HG03097 (cell line): ENCODE measurements around the gene DLL1.
A peak's percentile ranks its signal among the peaks of the same experiment; 100 is the strongest.
"Not testable (repeated sequence)": the region's sequence is repeated elsewhere in the genome, so short reads cannot be mapped to it uniquely, and the experiment has no call there.

Experiments
- ATAC-seq: cut with Tn5 transposase; IDR thresholded peaks from one replicate; pipeline ENCODE4 v1.9.1; 2021; ENCODE audit not compliant: unreplicated experiment, low FRiP score

The DLL1 gene

GRCh38 chr6:170290296-170291128 lies at the start of gene DLL1:
Gene DLL1, minus strand, starts transcription at chr6:170291078. Its CDS starts 939 bp downstream, at chr6:170290139.
- ATAC-seq: no peak

GRCh38 chr6:170335199-170335598 lies 44.3 kb upstream of the DLL1 start:
- not testable (repeated sequence) for ATAC-seq

DNA sequence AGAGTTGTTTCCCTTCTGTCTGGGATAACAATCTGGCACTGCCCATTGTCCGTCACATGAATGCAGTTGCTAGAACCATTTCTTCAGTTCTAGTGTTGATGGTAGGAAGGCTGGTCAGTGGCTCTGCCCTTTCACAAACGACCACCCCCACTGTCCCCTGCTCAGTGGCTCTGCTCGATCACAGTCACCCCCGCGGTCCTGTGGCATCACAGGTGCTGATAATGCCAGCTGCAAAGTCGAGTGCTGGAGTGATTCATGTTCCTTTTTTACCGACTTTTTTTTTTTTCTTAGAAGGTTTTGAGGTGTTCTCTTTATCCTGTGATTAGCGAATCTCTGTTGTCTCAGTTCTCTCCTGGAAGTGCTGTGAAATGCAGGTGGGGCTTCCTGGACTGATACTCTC lies 38.4 kb upstream of the DLL1 start:
- no peak for ATAC-seq

GRCh38 chr6:170317718-170318117 lies 26.8 kb upstream of the DLL1 start:
- no peak for ATAC-seq

- no peak for ATAC-seq
These were observed 26.2 kb upstream of the DLL1 start for GRCh38 chr6:170317076-170317475.

DNA sequence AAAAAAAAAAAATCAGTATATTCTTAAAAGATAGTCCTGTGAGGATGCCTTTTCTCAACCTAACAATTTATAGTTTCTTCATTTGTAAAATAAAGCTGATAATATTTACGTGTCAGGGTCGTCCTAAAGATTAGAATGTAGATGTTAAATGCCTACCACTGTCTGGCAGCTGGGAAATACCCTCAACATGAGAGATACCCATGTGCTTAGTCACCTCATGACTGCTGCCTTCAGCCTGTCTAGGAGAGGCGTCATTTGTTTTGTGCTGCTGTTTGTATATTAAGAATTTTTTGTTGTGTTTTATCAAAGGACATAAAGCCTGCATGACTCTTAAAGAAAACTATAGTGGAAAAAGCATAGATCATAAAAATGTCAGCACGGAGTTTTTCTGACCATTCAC lies 25.2 kb upstream of the DLL1 start:
- no peak for ATAC-seq

DNA sequence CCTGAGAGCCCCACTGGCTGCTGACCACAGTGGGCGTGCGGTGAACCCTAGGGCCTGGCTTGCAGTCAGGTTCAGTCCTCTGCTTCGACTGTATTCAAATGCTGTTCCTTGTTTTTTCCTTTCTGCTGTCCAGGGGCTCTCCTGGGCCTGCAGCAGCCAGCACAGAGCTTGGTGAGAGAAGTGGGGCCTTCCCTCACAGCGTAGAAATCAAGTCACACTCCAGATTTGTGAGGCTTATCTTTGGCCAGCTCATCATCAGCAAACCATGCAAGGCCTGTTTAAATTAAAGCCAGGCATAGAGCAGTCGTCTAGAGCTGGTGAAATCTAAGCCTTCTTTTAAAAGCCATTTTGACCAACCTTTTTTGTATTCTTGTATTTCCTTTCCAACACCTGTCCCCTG lies 24.1 kb upstream of the DLL1 start:
- ATAC-seq: no peak

DNA sequence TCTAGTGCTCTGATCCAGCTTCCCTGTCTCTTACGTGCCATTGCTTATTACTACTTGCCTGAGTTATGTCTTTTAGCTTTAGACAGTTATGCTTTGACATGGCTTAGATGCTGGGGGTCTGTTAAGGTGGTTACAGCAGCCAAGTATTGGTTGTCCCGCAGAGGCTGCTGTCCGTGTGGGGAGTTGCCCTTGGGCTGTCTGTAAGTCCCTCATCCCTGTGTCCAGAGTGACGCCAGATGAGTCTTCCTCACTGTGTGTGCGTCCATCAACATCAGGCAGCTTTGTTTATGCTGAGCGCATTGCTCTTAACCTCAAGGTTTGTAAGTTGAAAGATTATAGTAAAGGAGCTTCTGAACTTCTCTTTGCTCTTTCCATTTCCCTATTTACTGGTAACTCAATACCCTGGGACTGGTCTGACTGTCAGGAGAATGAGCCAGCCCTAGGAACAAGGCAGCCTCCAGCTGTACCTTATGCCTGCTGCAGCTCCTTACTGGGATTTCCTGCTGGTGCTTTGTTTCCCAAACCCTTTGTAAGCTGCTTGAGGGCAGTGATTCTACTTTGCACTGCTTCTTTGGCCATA lies 22.9 kb upstream of the DLL1 start:
- no peak for ATAC-seq

DNA sequence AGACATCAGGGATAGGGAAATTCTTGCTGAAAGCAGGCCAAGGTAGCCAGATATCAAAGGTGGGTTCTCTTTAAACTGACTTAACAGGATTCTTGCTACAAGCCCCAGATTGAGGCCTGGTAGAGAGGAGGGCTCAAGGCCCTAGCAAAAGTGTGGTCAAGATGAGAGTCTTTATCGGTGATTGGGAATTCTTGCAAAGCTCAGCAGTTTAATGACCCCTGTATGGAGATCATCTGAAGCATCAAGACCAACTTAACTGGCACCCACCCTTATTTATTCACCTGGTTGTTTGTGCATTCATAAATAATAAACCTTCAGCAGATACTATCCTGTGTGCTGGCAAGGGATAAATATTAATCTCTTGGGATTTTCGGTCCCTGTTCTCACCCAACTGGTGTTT lies 22.0 kb upstream of the DLL1 start:
- ATAC-seq: no peak

DNA sequence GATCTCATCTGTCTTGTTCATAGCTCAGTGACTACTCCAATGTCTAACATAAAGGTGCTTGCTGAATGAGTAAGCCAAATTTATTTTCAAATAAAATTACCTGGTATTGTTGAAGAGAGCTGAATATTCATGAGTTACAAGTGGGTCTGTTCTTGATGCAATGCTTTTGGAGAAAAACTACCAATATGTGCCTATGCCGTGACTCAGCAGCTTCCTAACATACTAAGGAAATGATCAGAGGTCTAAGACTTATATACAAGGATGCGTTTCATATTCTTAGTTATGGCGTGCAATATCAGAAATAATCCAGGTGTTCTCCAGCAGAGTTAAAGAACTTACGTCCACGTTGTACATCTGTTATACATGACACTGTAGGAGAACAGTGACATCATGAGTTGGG lies 20.8 kb upstream of the DLL1 start:
- ATAC-seq: no peak

DNA sequence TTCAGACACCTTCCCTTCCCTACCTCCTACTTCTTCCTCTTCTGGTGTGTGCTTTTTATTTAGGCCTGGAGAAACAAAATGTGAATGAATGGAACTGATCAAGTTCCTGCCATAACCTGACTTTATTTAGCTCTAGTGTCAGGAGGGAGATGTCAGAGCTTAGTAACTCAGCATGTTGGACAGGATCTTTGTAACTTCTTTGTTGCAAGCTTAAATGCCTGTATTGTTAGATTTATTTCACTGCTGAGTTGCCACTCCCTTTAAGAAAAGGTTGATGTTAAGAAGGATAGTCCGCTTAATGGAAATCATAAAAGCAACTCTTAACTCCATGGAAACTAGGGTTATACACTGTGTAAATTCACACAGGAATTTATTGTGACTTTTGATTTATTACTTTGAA lies 17.9 kb upstream of the DLL1 start:
- ATAC-seq: no peak

- no peak for ATAC-seq
These were observed 16.2 kb upstream of the DLL1 start for GRCh38 chr6:170307080-170307545.

- peak; percentile 95 for ATAC-seq
These were observed 15.6 kb upstream of the DLL1 start, which contains the start of gene FAM120B for GRCh38 chr6:170306324-170307079. Gene FAM120B, plus strand, starts transcription at chr6:170306758. Its CDS starts 10,633 bp downstream, at chr6:170317391.

DNA sequence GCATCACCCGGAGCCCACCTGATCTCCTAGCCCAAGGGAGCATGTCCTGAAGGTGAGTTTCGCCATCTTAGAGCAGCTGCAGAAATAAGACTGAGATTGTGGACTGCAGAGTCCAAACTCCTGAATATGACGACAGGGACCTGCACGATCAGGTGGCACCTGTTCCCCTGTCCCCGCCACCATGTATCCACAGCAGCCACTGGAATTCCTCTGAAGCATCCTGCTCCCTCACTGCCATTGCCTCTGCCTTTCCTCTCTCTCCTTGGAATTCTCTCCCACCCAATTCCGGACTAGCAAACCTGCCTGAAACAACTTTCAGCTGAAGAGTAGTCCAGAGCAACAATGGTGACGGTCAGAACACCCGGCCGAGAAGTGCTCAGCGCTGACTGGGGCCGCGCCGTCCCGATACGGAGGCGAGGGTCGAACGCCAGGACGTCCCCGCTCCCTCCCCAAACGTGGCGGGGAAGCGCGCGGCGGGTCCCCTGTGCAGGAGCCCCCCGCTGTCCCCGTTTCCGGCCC lies 15.0 kb upstream of the DLL1 start:
- ATAC-seq: no peak

- ATAC-seq: no peak
These were observed 10.3 kb upstream of the DLL1 start for GRCh38 chr6:170301184-170301583.

DNA sequence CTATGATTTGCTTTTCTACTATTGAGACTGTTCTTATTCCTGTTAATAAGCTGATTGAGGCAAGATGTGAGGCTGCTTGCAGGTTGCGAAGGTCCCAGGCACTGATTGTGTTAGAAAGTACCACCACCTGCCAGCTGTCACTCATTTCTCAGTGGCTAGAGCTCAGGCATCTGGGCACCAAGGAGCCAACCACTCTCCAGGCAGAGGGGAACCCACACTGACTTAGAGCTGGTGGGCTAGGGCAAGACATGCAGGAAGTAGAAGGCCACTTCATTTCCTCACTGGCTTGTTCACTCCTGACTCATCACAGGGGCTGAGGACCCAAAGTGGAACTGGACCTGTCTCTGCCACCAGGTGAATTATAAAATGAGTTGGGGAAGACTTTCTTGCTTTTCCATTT lies 7.8 kb upstream of the DLL1 start:
- ATAC-seq: no peak

- ATAC-seq: no peak
These were observed 6.9 kb upstream of the DLL1 start for GRCh38 chr6:170297576-170298330.

- ATAC-seq: no peak
These were observed 6.1 kb upstream of the DLL1 start for GRCh38 chr6:170296746-170297575.

DNA sequence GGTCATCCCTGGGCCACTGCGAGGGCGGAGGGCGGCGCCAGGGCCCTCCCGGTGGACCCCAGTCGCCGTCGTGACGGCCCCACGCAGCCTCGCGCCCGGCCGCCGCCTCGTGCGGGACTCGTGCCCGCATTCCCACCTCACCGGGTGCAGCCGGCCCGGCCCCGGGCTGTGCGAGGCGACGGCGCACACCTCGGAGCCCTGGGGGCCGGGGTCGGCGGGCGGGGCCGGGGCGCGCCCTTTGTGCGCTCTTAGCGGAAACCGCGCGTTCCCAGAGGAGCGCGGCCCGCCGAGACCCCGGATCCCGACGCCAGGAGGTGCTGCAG lies 5.5 kb upstream of the DLL1 start:
- no peak for ATAC-seq
